Aorta (tissue), 5 donors: ENCODE measurements around the gene PDZD4. TPM values are rescaled to one million over a fixed set of nuclear protein-coding genes. Genes with fewer than 3 reads are reported as not detected.

ENCODE experiments used
- ATAC-seq: fragments of 200-7000 bp; cut with Tn5 transposase; one replicate; pipeline ENCODE4 v1.9.1; 2022; ENCODE audit warnings: moderate library complexity; ENCODE audit not compliant: low FRiP score
- DNase-seq, 2 donors: peaks; one replicate each; pipeline ENCODE4 v3.0.0-alpha.2; 2020
- H3K27ac ChIP-seq, 2 donors: one replicate each; pipeline ENCODE4 v1.5.1; 2013; ENCODE audit warnings: low read length in 2 of 2, mild to moderate bottlenecking in 2 of 2, moderate library complexity in 2 of 2, control low read depth in 1 of 2, inconsistent platforms in 1 of 2, low read depth in 1 of 2
- H3K27me3 ChIP-seq, 2 donors: one replicate each; pipeline ENCODE4 v1.6.1; 2013; ENCODE audit warnings: control low read depth in 1 of 2, low read length in 1 of 2, mild to moderate bottlenecking in 1 of 2, moderate library complexity in 1 of 2; ENCODE audit not compliant: insufficient read depth in 2 of 2, control insufficient read depth in 1 of 2
- H3K36me3 ChIP-seq, 2 donors: one replicate each; pipeline ENCODE4 v1.6.1; 2013; ENCODE audit warnings: control low read depth in 1 of 2, low read length in 1 of 2, mild to moderate bottlenecking in 1 of 2; ENCODE audit not compliant: insufficient read depth in 2 of 2, control insufficient read depth in 1 of 2
- H3K4me1 ChIP-seq, 2 donors: one replicate each; pipeline ENCODE4 v1.6.1; 2013; ENCODE audit warnings: low read length in 2 of 2, control low read depth in 1 of 2, mild to moderate bottlenecking in 1 of 2, moderate library complexity in 1 of 2; ENCODE audit not compliant: insufficient read depth in 2 of 2, control insufficient read depth in 1 of 2
- H3K4me3 ChIP-seq, 2 donors: one replicate each; pipeline ENCODE4 v1.5.1; 2013; ENCODE audit warnings: low read length in 2 of 2, control low read depth in 1 of 2, mild to moderate bottlenecking in 1 of 2
- H3K9me3 ChIP-seq: one replicate; pipeline ENCODE4 v1.6.1; 2013; ENCODE audit warnings: mild to moderate bottlenecking, low read length; ENCODE audit not compliant: control insufficient read depth
- WGBS, 2 donors: extraction: QIAGEN DNeasy Blood & Tissue Kit; methylation state at CpG; one replicate each; pipeline ENCODE4 v1.1.7; 2013; 5-methylcytosine and 5-hydroxymethylcytosine counted together
- intact Hi-C, 2 donors: fragments of 100-400 bp; cut with DNase I; formaldehyde crosslinking; loops; one replicate each; pipeline versions ENCODE4 v1.14.2 to v1.15.0; 2022
- polyA plus RNA-seq, 2 donors: library from polyadenylated mRNA; stranded (reverse); fragments of 200-250 nt; gene quantifications; one replicate each; pipeline ENCODE4 v1.2.3, GENCODE V29; 2013
- total RNA-seq, 2 donors: library from RNA; stranded (reverse); fragmentation: NEBNext Ultra II Directional; extraction: Animal tissue kit (Norgen Biotek cat#: 25700); gene quantifications; one replicate each; pipeline ENCODE4 v1.2.1, GENCODE V29; 2021
- donor health status: healthy with polysubstance abuse.
- donor health status: Bipolar disorder and iron deficiency.
- donor health status: DM: no; HTN: no; CAD: no.
- donor health status: DM: no; HTN: no; CAD: no.
- donor health status: DM: yes; HTN: yes; CAD: no.

PDZD4 gene
- total and polyA plus RNA-seq, 4 donors, result 4.4 to 27.3 (median 15.6) TPM

DNA sequence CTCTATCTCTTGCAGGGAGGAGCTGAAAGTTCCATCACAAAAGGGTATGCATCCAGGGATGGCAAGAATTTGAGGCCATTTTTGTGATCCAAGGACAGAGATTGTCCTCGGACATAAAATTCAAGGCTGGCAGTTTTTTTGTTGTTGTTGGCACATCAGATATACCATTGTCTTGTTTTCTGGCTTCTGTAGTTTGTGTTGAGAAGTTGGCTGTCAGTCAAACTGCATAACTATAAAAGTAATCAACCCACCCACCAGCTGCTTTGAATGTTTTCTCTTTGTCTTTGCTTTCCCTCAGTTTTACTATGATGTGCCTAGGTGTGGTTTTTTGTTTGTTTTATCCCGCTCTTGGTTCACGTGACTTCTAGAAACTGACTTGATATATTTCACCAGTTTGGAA, 21.6 kb upstream of the PDZD4 start:
- 58 to 73% methylated on average over 3 of the region's 3 CpGs for WGBS, 2 donors
- Histone ChIP-seq H3K9me3 (no peaks in the 10 kb centered on the region), H3K4me3 (no peak overlapping the region), H3K36me3 (no peaks in the 10 kb centered on the region), H3K27me3 (no peaks in the 10 kb centered on the region), H3K4me1 (no peaks in the 10 kb centered on the region), H3K27ac (no peak overlapping the region)
- DNase-seq (no peak), ATAC-seq (no peak)
- intact Hi-C loops, result no loop called here

DNA sequence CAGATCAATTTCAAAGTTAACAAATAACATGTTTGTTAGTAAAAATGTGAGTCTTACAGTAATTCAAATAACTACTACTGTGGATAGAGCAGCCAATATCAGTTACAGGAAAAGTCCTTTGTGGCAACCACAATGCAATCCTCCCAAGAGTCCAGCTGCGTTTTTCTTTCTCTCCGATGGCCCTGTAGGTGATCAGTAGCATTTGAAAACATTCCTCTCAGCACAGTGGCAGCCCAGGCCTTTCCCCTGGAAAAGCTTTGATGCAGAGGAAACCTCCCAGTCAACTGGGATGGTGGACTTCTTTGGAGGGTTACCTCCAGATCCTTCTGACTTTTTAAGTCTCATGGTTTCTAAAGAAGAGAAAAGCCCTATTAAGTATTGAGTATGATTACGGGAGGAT, 18.0 kb upstream of the PDZD4 start:
- no peaks in the 10 kb centered on the region for H3K27me3 ChIP-seq
- ATAC-seq (no peak), DNase-seq (no peak)
- H3K4me1 ChIP-seq, result no peaks in the 10 kb centered on the region
- H3K36me3 ChIP-seq, result no peaks in the 10 kb centered on the region
- WGBS, 2 donors, result 52 to 54% methylated on average over 3 of the region's 3 CpGs
- intact Hi-C loops, result no loop called here
- H3K9me3 ChIP-seq, result no peaks in the 10 kb centered on the region
- H3K27ac ChIP-seq, result no peak overlapping the region
- no peak overlapping the region for H3K4me3 ChIP-seq

- Histone ChIP-seq H3K4me3 (no peak overlapping the region), H3K27ac (no peak overlapping the region), H3K27me3 (no peaks in the 10 kb centered on the region), H3K36me3 (no peaks in the 10 kb centered on the region), H3K9me3 (no peaks in the 10 kb centered on the region), H3K4me1 (no peaks in the 10 kb centered on the region)
- intact Hi-C loops, result no loop called here
- no peak for ATAC-seq
- 8 to 23% methylated on average over 3 of the region's 3 CpGs for WGBS, 2 donors
- DNase-seq, result no peak
Observed at GRCh38 chrX:153845842-153846241, 15.5 kb upstream of the PDZD4 start.

GRCh38 chrX:153845195-153845594, 14.9 kb upstream of the PDZD4 start:
- intact Hi-C loops, result no loop called here
- Histone ChIP-seq H3K36me3 (no peaks in the 10 kb centered on the region), H3K4me3 (no peak overlapping the region), H3K27me3 (no peaks in the 10 kb centered on the region), H3K27ac (no peak overlapping the region), H3K9me3 (no peaks in the 10 kb centered on the region), H3K4me1 (no peaks in the 10 kb centered on the region)
- 26 to 29% methylated on average over 6 of the region's 6 CpGs for WGBS, 2 donors
- DNase-seq (no peak), ATAC-seq (no peak)

GRCh38 chrX:153844509-153845082, 14.3 kb upstream of the PDZD4 start:
- ATAC-seq (no peak), DNase-seq (no peak)
- no peak overlapping the region for H3K27ac ChIP-seq
- no peak overlapping the region for H3K4me3 ChIP-seq
- peaks cover 0 to 3% of the 10 kb centered on the region in 2 donors for H3K27me3 ChIP-seq
- no peaks in the 10 kb centered on the region for H3K4me1 ChIP-seq
- no peaks in the 10 kb centered on the region for H3K36me3 ChIP-seq
- 23 to 29% methylated on average over 6 of the region's 6 CpGs for WGBS, 2 donors
- intact Hi-C loops, result no loop called here
- no peaks in the 10 kb centered on the region for H3K9me3 ChIP-seq

GRCh38 chrX:153836921-153837320, 6.6 kb upstream of the PDZD4 start:
- intact Hi-C loops, result no loop called here
- DNase-seq (no peak), ATAC-seq (no peak)
- H3K36me3 ChIP-seq, result no peaks in the 10 kb centered on the region
- H3K27ac ChIP-seq, result no peak overlapping the region
- H3K9me3 ChIP-seq, result no peaks in the 10 kb centered on the region
- 87 to 90% methylated on average over 6 of the region's 6 CpGs for WGBS, 2 donors
- H3K4me3 ChIP-seq, result no peak overlapping the region
- H3K27me3 ChIP-seq, result peaks cover 0 to 3% of the 10 kb centered on the region in 2 donors
- H3K4me1 ChIP-seq, result no peaks in the 10 kb centered on the region

GRCh38 chrX:153832728-153833127, 2.4 kb upstream of the PDZD4 start:
- Histone ChIP-seq H3K9me3 (no peaks in the 10 kb centered on the region), H3K4me3 (no peak overlapping the region), H3K27ac (no peak overlapping the region), H3K36me3 (no peaks in the 10 kb centered on the region), H3K4me1 (no peaks in the 10 kb centered on the region), H3K27me3 (no peaks in the 10 kb centered on the region)
- DNase-seq (no peak), ATAC-seq (no peak)
- WGBS, 2 donors, result 78 to 80% methylated on average over 10 of the region's 10 CpGs
- intact Hi-C loops, result no loop called here

- intact Hi-C loops, result no loop called here
- ATAC-seq (no peak), DNase-seq (no peak)
- no peaks in the 10 kb centered on the region for H3K36me3 ChIP-seq
- no peaks in the 10 kb centered on the region for H3K9me3 ChIP-seq
- H3K4me3 ChIP-seq, result no peak overlapping the region
- no peaks in the 10 kb centered on the region for H3K4me1 ChIP-seq
- H3K27me3 ChIP-seq, result no peaks in the 10 kb centered on the region
- H3K27ac ChIP-seq, result no peak overlapping the region
- WGBS, 2 donors, result 60 to 64% methylated on average over 22 to 23 of the region's 23 CpGs
Observed at GRCh38 chrX:153831429-153832150, 1.2 kb upstream of the PDZD4 start.
